HEK293 (cell line): Measurements from ENCODE around the gene HAUS1.

Experiments
- CTCF ChIA-PET: fragments of 350-600 bp; formaldehyde crosslinking; extraction: SDS; loops from one replicate; lab custom pipeline; 2021; ENCODE audit warnings: antibody characterized with exemption; lab: Yijun Ruan, JAX
- POLR2A ChIA-PET: fragments of 300-600 bp; formaldehyde crosslinking; extraction: SDS; loops from one replicate; lab custom pipeline; 2020; ENCODE audit warnings: antibody characterized with exemption, inconsistent platforms; lab: Yijun Ruan, JAX
- H3K27ac ChIP-seq: fragments of 200-500 bp; sonication (Bioruptor generic); 2 replicates; pipeline ENCODE4 v1.5.1; 2014; ENCODE audit warnings: low read depth, low read length, control low read depth, inconsistent platforms; ENCODE audit errors: extremely low read depth
- H3K36me3 ChIP-seq, 2 experiments: fragments of 200-500 bp in 1 of 2; sonication (Bioruptor generic) in 1 of 2; 1 replicate in 1 of 2; 2 replicates in 1 of 2; pipeline ENCODE4 v1.5.1; 2014 to 2017; ENCODE audit warnings: inconsistent platforms in 2 of 2, low read length in 2 of 2; ENCODE audit not compliant: control insufficient read depth in 2 of 2, insufficient read depth in 1 of 2
- H3K4me1 ChIP-seq: fragments of 200-500 bp; sonication (Bioruptor generic); 2 replicates; pipeline ENCODE4 v1.5.1; 2014; ENCODE audit warnings: mild to moderate bottlenecking, low read length, inconsistent platforms; ENCODE audit not compliant: control insufficient read depth, insufficient read depth
- H3K4me3 ChIP-seq: 2 replicates; pipeline ENCODE4 v1.5.1; 2011; ENCODE audit warnings: low read depth, mild to moderate bottlenecking, control low read depth, low read length, moderate library complexity
- H3K9me3 ChIP-seq: fragments of 200-500 bp; sonication (Bioruptor generic); 2 replicates; pipeline ENCODE4 v1.5.1; 2014; ENCODE audit warnings: low read depth, low read length, inconsistent platforms; ENCODE audit not compliant: control insufficient read depth, insufficient read depth
- FEZF1 ChIP-seq: fragments of 450-650 bp; formaldehyde crosslinking; IDR thresholded peaks from 2 replicates; pipeline ENCODE4 v1.5.1; 2016; ENCODE audit warnings: missing biosample characterization, missing genetic modification characterization
- GLIS2 ChIP-seq: fragments of 450-650 bp; formaldehyde crosslinking; IDR thresholded peaks from 2 replicates; pipeline ENCODE4 v1.5.1; 2016; ENCODE audit warnings: missing biosample characterization, missing genetic modification characterization
- HOXA7 ChIP-seq: sonication (generic); formaldehyde crosslinking; IDR thresholded peaks from 2 replicates; pipeline ENCODE4 v1.8.1; 2022; ENCODE audit warnings: missing genetic modification reagents, borderline replicate concordance
- KLF1 ChIP-seq: fragments of 450-650 bp; formaldehyde crosslinking; IDR thresholded peaks from 2 replicates; pipeline ENCODE4 v1.5.1; 2016; ENCODE audit warnings: missing biosample characterization, missing genetic modification characterization
- PRDM10 ChIP-seq: fragments of 450-650 bp; formaldehyde crosslinking; IDR thresholded peaks from 2 replicates; pipeline ENCODE4 v1.5.1; 2016; ENCODE audit warnings: missing biosample characterization, missing genetic modification characterization
- ZNF121 ChIP-seq: fragments of 450-650 bp; formaldehyde crosslinking; IDR thresholded peaks from 2 replicates; pipeline ENCODE4 v1.5.1; 2016; ENCODE audit warnings: missing biosample characterization, missing genetic modification characterization
- ZNF148 ChIP-seq: fragments of 450-650 bp; formaldehyde crosslinking; IDR thresholded peaks from 2 replicates; pipeline ENCODE4 v1.5.0; 2017; ENCODE audit warnings: missing biosample characterization, missing genetic modification characterization, borderline replicate concordance
- ZNF311 ChIP-seq: fragments of 450-650 bp; formaldehyde crosslinking; IDR thresholded peaks from 2 replicates; pipeline ENCODE4 v1.5.1; 2017; ENCODE audit warnings: missing biosample characterization, missing genetic modification characterization, borderline replicate concordance
- ZNF555 ChIP-seq: fragments of 450-650 bp; formaldehyde crosslinking; conservative IDR thresholded peaks from 2 replicates; pipeline ENCODE4 v1.5.1; 2017; ENCODE audit warnings: missing biosample characterization, mild to moderate bottlenecking, missing genetic modification characterization, inconsistent platforms
- ZNF843 ChIP-seq: fragments of 450-650 bp; formaldehyde crosslinking; IDR thresholded peaks from 2 replicates; pipeline ENCODE4 v1.5.1; 2016; ENCODE audit warnings: missing biosample characterization, missing genetic modification characterization
- TF ChIP-seq, protein P1 (sequence below): fragments of 450-650 bp; formaldehyde crosslinking; IDR thresholded peaks from 2 replicates; pipeline ENCODE4 v1.5.1; 2016; ENCODE audit warnings: missing biosample characterization, missing genetic modification characterization

Gene HAUS1

GRCh38 chr18:46073474-46074331 is 30.5 kb upstream of the HAUS1 start (continued):
- TF ChIP-seq PRDM10 (tag by site-specific recombination) (peak; percentile 79), ZNF311 (tag by site-specific recombination) (no peak), KLF1 (no peak), GLIS2 (0 out of 2 replicates have a peak, but pooled peaks have one; percentile 11)
- TF ChIP-seq, protein P1, sequence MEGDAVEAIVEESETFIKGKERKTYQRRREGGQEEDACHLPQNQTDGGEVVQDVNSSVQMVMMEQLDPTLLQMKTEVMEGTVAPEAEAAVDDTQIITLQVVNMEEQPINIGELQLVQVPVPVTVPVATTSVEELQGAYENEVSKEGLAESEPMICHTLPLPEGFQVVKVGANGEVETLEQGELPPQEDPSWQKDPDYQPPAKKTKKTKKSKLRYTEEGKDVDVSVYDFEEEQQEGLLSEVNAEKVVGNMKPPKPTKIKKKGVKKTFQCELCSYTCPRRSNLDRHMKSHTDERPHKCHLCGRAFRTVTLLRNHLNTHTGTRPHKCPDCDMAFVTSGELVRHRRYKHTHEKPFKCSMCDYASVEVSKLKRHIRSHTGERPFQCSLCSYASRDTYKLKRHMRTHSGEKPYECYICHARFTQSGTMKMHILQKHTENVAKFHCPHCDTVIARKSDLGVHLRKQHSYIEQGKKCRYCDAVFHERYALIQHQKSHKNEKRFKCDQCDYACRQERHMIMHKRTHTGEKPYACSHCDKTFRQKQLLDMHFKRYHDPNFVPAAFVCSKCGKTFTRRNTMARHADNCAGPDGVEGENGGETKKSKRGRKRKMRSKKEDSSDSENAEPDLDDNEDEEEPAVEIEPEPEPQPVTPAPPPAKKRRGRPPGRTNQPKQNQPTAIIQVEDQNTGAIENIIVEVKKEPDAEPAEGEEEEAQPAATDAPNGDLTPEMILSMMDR (tag by site-specific recombination): peak; percentile 21; the same call in 1 of the 2 replicates

- H3K9me3 ChIP-seq: no peaks in the 10 kb centered on the region
- H3K36me3 ChIP-seq: peaks cover 47 to 55% of the 10 kb centered on the region in 2 experiments
- H3K4me3 ChIP-seq: no peak overlapping the region
- no peaks in the 10 kb centered on the region for H3K4me1 ChIP-seq
- H3K27ac ChIP-seq: no peak overlapping the region
- no peak for TF ChIP-seq HOXA7 (CRISPR knock-in tag)
- no peak for TF ChIP-seq ZNF555
- peak; percentile 58; the same call in 1 of the 2 replicates for TF ChIP-seq ZNF121
- TF ChIP-seq ZNF843 (tag by site-specific recombination): no peak
- ChIA-PET POLR2A (no interaction called here), CTCF (no interaction called here)
Measured at GRCh38 chr18:46079336-46079735, 24.8 kb upstream of the HAUS1 start.

- CTCF ChIA-PET: interaction anchor here (0.6 kb wide), 1 partner anchor 18 kb away, joined by 4 read pairs; the partner anchor contains the start of gene ATP5F1A
- Histone ChIP-seq H3K27ac (no peak overlapping the region), H3K9me3 (no peaks in the 10 kb centered on the region), H3K36me3 (peaks cover 56 to 63% of the 10 kb centered on the region in 2 experiments), H3K4me3 (no peak overlapping the region), H3K4me1 (no peaks in the 10 kb centered on the region)
- POLR2A ChIA-PET: no interaction called here
- TF ChIP-seq FEZF1 (tag by site-specific recombination) (peak; percentile 35; the same call in 1 of the 2 replicates), ZNF148 (no peak)
Measured at GRCh38 chr18:46080156-46080555, 24.0 kb upstream of the HAUS1 start.
